Measurements from ENCODE around the gene RNF103. TPM values are rescaled to one million over a fixed set of nuclear protein-coding genes. Genes with fewer than 3 reads are reported as not detected.

RNF103 gene
- total and polyA plus RNA-seq, 2 of the 8 experiments (the other 6 are each of a cell fraction or from before 2014, with no cell fraction given): 3.3 to 7.4 TPM

DNA sequence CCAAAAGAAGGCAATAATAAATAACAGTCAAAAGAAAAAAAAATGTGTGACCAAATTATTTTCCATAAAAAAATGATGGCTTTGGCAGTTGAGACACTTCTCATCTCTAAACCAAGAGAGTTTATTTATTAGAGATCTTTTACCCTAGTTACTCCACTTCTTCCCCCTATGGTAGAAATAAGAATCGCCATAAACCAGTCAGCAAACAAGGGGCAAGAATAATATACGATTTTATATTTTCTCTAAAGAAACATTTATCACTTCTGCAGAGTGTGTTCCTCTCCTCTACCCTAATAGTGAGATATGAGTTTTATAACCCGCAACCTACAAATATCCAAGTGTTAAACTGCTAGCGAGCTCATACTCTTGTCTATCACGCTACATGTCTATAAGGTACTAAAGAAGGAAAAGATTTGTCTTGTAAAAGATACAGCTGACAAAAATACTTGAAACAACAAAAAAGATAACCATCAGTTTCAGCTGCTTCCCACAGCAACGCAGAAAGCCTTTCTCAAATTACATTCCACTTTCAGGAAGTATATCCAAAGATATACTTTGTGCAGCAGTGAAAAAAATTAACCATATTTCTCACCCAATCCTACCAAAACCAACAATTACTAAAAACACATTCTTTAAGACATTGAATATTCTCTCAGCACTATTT, 2.3 kb downstream of the RNF103 start (continued):
- TF ChIP-seq, protein P1, sequence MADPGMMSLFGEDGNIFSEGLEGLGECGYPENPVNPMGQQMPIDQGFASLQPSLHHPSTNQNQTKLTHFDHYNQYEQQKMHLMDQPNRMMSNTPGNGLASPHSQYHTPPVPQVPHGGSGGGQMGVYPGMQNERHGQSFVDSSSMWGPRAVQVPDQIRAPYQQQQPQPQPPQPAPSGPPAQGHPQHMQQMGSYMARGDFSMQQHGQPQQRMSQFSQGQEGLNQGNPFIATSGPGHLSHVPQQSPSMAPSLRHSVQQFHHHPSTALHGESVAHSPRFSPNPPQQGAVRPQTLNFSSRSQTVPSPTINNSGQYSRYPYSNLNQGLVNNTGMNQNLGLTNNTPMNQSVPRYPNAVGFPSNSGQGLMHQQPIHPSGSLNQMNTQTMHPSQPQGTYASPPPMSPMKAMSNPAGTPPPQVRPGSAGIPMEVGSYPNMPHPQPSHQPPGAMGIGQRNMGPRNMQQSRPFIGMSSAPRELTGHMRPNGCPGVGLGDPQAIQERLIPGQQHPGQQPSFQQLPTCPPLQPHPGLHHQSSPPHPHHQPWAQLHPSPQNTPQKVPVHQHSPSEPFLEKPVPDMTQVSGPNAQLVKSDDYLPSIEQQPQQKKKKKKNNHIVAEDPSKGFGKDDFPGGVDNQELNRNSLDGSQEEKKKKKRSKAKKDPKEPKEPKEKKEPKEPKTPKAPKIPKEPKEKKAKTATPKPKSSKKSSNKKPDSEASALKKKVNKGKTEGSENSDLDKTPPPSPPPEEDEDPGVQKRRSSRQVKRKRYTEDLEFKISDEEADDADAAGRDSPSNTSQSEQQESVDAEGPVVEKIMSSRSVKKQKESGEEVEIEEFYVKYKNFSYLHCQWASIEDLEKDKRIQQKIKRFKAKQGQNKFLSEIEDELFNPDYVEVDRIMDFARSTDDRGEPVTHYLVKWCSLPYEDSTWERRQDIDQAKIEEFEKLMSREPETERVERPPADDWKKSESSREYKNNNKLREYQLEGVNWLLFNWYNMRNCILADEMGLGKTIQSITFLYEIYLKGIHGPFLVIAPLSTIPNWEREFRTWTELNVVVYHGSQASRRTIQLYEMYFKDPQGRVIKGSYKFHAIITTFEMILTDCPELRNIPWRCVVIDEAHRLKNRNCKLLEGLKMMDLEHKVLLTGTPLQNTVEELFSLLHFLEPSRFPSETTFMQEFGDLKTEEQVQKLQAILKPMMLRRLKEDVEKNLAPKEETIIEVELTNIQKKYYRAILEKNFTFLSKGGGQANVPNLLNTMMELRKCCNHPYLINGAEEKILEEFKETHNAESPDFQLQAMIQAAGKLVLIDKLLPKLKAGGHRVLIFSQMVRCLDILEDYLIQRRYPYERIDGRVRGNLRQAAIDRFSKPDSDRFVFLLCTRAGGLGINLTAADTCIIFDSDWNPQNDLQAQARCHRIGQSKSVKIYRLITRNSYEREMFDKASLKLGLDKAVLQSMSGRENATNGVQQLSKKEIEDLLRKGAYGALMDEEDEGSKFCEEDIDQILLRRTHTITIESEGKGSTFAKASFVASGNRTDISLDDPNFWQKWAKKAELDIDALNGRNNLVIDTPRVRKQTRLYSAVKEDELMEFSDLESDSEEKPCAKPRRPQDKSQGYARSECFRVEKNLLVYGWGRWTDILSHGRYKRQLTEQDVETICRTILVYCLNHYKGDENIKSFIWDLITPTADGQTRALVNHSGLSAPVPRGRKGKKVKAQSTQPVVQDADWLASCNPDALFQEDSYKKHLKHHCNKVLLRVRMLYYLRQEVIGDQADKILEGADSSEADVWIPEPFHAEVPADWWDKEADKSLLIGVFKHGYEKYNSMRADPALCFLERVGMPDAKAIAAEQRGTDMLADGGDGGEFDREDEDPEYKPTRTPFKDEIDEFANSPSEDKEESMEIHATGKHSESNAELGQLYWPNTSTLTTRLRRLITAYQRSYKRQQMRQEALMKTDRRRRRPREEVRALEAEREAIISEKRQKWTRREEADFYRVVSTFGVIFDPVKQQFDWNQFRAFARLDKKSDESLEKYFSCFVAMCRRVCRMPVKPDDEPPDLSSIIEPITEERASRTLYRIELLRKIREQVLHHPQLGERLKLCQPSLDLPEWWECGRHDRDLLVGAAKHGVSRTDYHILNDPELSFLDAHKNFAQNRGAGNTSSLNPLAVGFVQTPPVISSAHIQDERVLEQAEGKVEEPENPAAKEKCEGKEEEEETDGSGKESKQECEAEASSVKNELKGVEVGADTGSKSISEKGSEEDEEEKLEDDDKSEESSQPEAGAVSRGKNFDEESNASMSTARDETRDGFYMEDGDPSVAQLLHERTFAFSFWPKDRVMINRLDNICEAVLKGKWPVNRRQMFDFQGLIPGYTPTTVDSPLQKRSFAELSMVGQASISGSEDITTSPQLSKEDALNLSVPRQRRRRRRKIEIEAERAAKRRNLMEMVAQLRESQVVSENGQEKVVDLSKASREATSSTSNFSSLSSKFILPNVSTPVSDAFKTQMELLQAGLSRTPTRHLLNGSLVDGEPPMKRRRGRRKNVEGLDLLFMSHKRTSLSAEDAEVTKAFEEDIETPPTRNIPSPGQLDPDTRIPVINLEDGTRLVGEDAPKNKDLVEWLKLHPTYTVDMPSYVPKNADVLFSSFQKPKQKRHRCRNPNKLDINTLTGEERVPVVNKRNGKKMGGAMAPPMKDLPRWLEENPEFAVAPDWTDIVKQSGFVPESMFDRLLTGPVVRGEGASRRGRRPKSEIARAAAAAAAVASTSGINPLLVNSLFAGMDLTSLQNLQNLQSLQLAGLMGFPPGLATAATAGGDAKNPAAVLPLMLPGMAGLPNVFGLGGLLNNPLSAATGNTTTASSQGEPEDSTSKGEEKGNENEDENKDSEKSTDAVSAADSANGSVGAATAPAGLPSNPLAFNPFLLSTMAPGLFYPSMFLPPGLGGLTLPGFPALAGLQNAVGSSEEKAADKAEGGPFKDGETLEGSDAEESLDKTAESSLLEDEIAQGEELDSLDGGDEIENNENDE (IDR thresholded peaks at IDR 0.05; ENCODE audit: insufficient replicate concordance, low read length): no peak
- TF ChIP-seq RAD21 (IDR thresholded peaks at IDR 0.05 in 1 of 2, conservative IDR thresholded peaks at IDR 0.05 in 1 of 2; ENCODE audit: low read depth in 2 of 2, low read length in 2 of 2) (no peak), TAF7 (optimal IDR thresholded peaks at IDR 0.05; ENCODE audit: borderline replicate concordance, low read depth, low read length) (no peak), RNF2 (IDR thresholded peaks at IDR 0.05; ENCODE audit: borderline replicate concordance, low read depth, low read length, missing control alignments, poor library complexity, severe bottlenecking) (no peak), CBX8 (IDR thresholded peaks at IDR 0.05; ENCODE audit: borderline replicate concordance, low read depth, low read length) (no peak), HDAC2 (IDR thresholded peaks at IDR 0.05; ENCODE audit: borderline replicate concordance in 1 of 2, low read depth in 2 of 2, low read length in 2 of 2) (no peak), TEAD4 (IDR thresholded peaks at IDR 0.05; ENCODE audit: low read depth, low read length) (no peak), POLR2AphosphoS5 (IDR thresholded peaks at IDR 0.05; ENCODE audit: low read depth, low read length) (no peak)

All from H1 (cell line).